ENCODE results near the gene SIRPA. TPM values are rescaled to one million over a fixed set of nuclear protein-coding genes. Genes with fewer than 3 reads are reported as not detected.

The SIRPA gene
- total RNA-seq, 1 donor from 2014 or later, result 25.5 TPM

GRCh38 chr20:1874450-1875182 lies 20.6 kb upstream of the SIRPA start:
- intact Hi-C loops (cut with micrococcal nuclease), result no loop called here
- Histone ChIP-seq H3K27ac (replicated peaks) (no peak overlapping the region), H3K4me1 (no peaks in the 10 kb centered on the region), H3K4me3 (no peak overlapping the region), H3K9me3 (replicated peaks) (no peaks in the 10 kb centered on the region), H3K36me3 (no peaks in the 10 kb centered on the region), H3K27me3 (ENCODE audit: low read depth) (peaks cover 7% of the 10 kb centered on the region)
- TF ChIP-seq CTCF (IDR thresholded peaks at IDR 0.05; ENCODE audit: borderline replicate concordance), result no peak
- no peak for DNase-seq

GRCh38 chr20:1875183-1875554 lies 20.0 kb upstream of the SIRPA start:
- H3K36me3 ChIP-seq, result no peaks in the 10 kb centered on the region
- H3K4me1 ChIP-seq, result no peaks in the 10 kb centered on the region
- no peak overlapping the region for H3K4me3 ChIP-seq
- intact Hi-C loops (cut with micrococcal nuclease), result no loop called here
- no peak overlapping the region for H3K27ac ChIP-seq (replicated peaks)
- no peak for DNase-seq
- no peak for TF ChIP-seq CTCF (IDR thresholded peaks at IDR 0.05; ENCODE audit: borderline replicate concordance)
- peaks cover 7% of the 10 kb centered on the region for H3K27me3 ChIP-seq (ENCODE audit: low read depth)
- no peaks in the 10 kb centered on the region for H3K9me3 ChIP-seq (replicated peaks)

GRCh38 chr20:1875762-1876161 lies 19.4 kb upstream of the SIRPA start:
- intact Hi-C loops (cut with micrococcal nuclease), result no loop called here

GRCh38 chr20:1876217-1876921 lies 18.8 kb upstream of the SIRPA start:
- intact Hi-C loops (cut with micrococcal nuclease), result no loop called here

More at GRCh38 chr20:1875762-1876161, 19.4 kb upstream of the SIRPA start:
- no peaks in the 10 kb centered on the region for H3K36me3 ChIP-seq
- peaks cover 7% of the 10 kb centered on the region for H3K27me3 ChIP-seq (ENCODE audit: low read depth)
- no peak for DNase-seq
- H3K27ac ChIP-seq (replicated peaks), result no peak overlapping the region
- no peak for TF ChIP-seq CTCF (IDR thresholded peaks at IDR 0.05; ENCODE audit: borderline replicate concordance)
- no peaks in the 10 kb centered on the region for H3K9me3 ChIP-seq (replicated peaks)
- H3K4me1 ChIP-seq, result peaks cover 2% of the 10 kb centered on the region
- no peak overlapping the region for H3K4me3 ChIP-seq

More at GRCh38 chr20:1876217-1876921, 18.8 kb upstream of the SIRPA start:
- no peak for TF ChIP-seq CTCF (IDR thresholded peaks at IDR 0.05; ENCODE audit: borderline replicate concordance)
- peaks cover 9% of the 10 kb centered on the region for H3K4me1 ChIP-seq
- H3K36me3 ChIP-seq, result no peaks in the 10 kb centered on the region
- no peak overlapping the region for H3K4me3 ChIP-seq
- H3K27me3 ChIP-seq (ENCODE audit: low read depth), result peaks cover 7% of the 10 kb centered on the region
- H3K27ac ChIP-seq (replicated peaks), result no peak overlapping the region
- no peaks in the 10 kb centered on the region for H3K9me3 ChIP-seq (replicated peaks)
- DNase-seq, result no peak

All from left ventricle myocardium inferior (tissue), 1 donor.